ENCODE results near the gene NLRP10. TPM values are rescaled to one million over a fixed set of nuclear protein-coding genes. Genes with fewer than 3 reads are reported as not detected.
"Not testable (repeated sequence)": the region's sequence is repeated elsewhere in the genome, so short reads cannot be mapped to it uniquely, and the experiment has no call there.

The NLRP10 gene
- total and polyA plus RNA-seq, 2 donors (not counting 1 experiment from before 2014, with no cell fraction given), result 4.8 to 9.6 TPM

DNA sequence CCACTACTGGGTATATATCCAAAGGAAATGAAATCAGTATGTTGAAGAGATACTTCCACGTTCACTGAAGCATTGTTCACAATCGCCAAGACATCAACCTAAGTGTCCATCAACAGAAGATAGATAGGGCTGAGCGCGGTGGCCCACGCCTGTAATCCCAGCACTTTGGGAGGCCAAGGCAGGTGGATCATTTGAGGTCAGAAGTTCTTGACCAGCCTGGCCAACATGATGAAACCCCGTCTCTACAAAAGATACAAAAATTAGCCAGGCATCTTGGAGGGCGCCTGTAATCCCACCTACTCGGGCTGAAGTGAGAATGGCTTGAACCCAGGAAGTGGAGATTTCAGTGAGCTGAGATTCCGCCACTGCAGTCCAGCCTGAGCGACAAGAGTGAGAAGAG, 34.5 kb upstream of the NLRP10 start:
- H3K36me3 ChIP-seq (ENCODE audit: control insufficient read depth, insufficient read depth, low read length), result peaks cover 10% of the 10 kb centered on the region

DNA sequence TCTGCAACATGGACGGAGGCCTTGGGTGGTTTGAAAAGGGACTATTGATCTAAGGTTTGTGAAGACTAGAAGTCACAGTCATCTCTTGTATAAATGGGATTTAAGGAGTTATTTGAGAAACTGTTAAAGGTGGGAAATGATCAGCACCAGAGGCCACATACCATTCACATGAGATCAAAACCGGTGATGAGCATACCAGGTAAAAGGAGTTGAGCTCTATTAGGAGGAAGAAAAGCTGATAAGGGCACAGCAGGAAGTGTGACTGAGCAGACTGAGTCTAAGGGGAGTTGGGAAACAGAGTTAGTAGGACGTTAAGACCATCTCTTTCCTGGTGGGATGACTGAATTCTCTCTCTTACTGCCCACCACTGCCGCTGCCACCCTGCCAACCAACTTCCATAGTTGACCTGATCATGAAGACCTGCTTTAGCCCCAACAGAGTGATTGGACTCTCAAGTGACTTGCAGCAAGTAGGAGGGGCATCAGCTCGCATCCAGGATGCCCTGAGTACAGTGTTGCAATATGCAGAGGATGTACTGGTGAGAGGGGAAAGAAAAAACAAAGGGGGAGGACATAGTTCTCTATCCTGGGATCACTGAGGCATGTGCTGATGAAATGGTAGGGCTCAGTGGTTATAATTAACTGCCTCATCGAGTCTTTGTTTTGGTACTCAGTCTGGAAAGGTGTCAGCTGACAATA, 29.5 kb upstream of the NLRP10 start:
- TF ChIP-seq, protein P1, sequence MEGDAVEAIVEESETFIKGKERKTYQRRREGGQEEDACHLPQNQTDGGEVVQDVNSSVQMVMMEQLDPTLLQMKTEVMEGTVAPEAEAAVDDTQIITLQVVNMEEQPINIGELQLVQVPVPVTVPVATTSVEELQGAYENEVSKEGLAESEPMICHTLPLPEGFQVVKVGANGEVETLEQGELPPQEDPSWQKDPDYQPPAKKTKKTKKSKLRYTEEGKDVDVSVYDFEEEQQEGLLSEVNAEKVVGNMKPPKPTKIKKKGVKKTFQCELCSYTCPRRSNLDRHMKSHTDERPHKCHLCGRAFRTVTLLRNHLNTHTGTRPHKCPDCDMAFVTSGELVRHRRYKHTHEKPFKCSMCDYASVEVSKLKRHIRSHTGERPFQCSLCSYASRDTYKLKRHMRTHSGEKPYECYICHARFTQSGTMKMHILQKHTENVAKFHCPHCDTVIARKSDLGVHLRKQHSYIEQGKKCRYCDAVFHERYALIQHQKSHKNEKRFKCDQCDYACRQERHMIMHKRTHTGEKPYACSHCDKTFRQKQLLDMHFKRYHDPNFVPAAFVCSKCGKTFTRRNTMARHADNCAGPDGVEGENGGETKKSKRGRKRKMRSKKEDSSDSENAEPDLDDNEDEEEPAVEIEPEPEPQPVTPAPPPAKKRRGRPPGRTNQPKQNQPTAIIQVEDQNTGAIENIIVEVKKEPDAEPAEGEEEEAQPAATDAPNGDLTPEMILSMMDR (conservative IDR thresholded peaks at IDR 0.05 in 1 of 2, IDR thresholded peaks at IDR 0.05 in 1 of 2; ENCODE audit: low read depth in 1 of 2, low read length in 2 of 2), result no peak
- no peak for TF ChIP-seq EZH2 (IDR thresholded peaks at IDR 0.05; ENCODE audit: low read length, missing control alignments)
- no peak overlapping the region for H3K4me2 ChIP-seq (ENCODE audit: extremely low read depth, insufficient read depth, low read length)
- H3K36me3 ChIP-seq (ENCODE audit: control insufficient read depth, insufficient read depth, low read length), result peaks cover 27% of the 10 kb centered on the region
- H2AFZ ChIP-seq (ENCODE audit: low read length), result no peak overlapping the region
- H3K27me3 ChIP-seq (ENCODE audit: control insufficient read depth, insufficient read depth, low read length), result no peaks in the 10 kb centered on the region
- no peak overlapping the region for H3K4me3 ChIP-seq (replicated peaks in 1 of 4; ENCODE audit: control extremely low read depth in 1 of 4, insufficient read depth in 1 of 4, low read depth in 3 of 4, low read length in 4 of 4)
- no peak overlapping the region for H3K27ac ChIP-seq (ENCODE audit: insufficient read depth, low read length)
- no peak overlapping the region for H3K9ac ChIP-seq (ENCODE audit: insufficient read depth, low read length)
- H3K4me1 ChIP-seq (ENCODE audit: control insufficient read depth, extremely low read depth, insufficient read depth, low read length), result no peaks in the 10 kb centered on the region
- H4K20me1 ChIP-seq (ENCODE audit: control insufficient read depth, extremely low read depth, insufficient read depth, low read length), result no peaks in the 10 kb centered on the region
- peaks cover 24% of the 10 kb centered on the region for H3K79me2 ChIP-seq (ENCODE audit: control insufficient read depth, insufficient read depth, low read length)
- no peak for DNase-seq (ENCODE audit: low read depth in 2 of 2)
- H3K9me3 ChIP-seq (ENCODE audit: control insufficient read depth, insufficient read depth, low read depth, low read length), result no peaks in the 10 kb centered on the region

More for the DNA sequence above, 34.5 kb upstream of the NLRP10 start:
- Histone ChIP-seq H3K4me3 (replicated peaks in 1 of 4; ENCODE audit: control extremely low read depth in 1 of 4, insufficient read depth in 1 of 4, low read depth in 3 of 4, low read length in 4 of 4) (no peak overlapping the region), H2AFZ (ENCODE audit: low read length) (no peak overlapping the region), H3K9me3 (ENCODE audit: control insufficient read depth, insufficient read depth, low read depth, low read length) (no peaks in the 10 kb centered on the region), H3K79me2 (ENCODE audit: control insufficient read depth, insufficient read depth, low read length) (no peaks in the 10 kb centered on the region), H3K27me3 (ENCODE audit: control insufficient read depth, insufficient read depth, low read length) (no peaks in the 10 kb centered on the region), H3K9ac (ENCODE audit: insufficient read depth, low read length) (no peak overlapping the region), H3K27ac (ENCODE audit: insufficient read depth, low read length) (no peak overlapping the region), H3K4me2 (ENCODE audit: extremely low read depth, insufficient read depth, low read length) (no peak overlapping the region), H3K4me1 (ENCODE audit: control insufficient read depth, extremely low read depth, insufficient read depth, low read length) (no peaks in the 10 kb centered on the region), H4K20me1 (ENCODE audit: control insufficient read depth, extremely low read depth, insufficient read depth, low read length) (no peaks in the 10 kb centered on the region)
- no peak for DNase-seq (ENCODE audit: low read depth in 2 of 2)
- no peak for TF ChIP-seq EZH2 (IDR thresholded peaks at IDR 0.05; ENCODE audit: low read length, missing control alignments)
- TF ChIP-seq, protein P1 (conservative IDR thresholded peaks at IDR 0.05 in 1 of 2, IDR thresholded peaks at IDR 0.05 in 1 of 2; ENCODE audit: low read depth in 1 of 2, low read length in 2 of 2), result no peak

DNA sequence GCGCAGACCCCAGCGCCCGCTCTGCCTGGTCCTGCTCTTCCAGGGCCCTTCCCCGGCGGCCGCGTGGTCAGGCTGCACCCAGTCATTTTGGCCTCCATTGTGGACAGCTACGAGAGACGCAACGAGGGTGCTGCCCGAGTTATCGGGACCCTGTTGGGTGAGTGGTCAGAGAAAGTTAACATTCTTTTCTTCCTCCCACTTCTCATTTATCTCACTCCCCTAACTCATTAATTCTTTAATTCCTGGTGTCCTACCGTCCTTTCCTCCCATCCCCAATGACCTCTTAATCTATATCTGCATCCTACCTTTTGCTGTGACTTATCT, 22.3 kb upstream of the NLRP10 start:
- H3K9ac ChIP-seq (ENCODE audit: insufficient read depth, low read length), result peak overlapping the region; percentile 73
- peak overlapping the region; percentile 73 for H3K27ac ChIP-seq (ENCODE audit: insufficient read depth, low read length)
- DNase-seq (ENCODE audit: low read depth in 2 of 2); H4K20me1 ChIP-seq (ENCODE audit: control insufficient read depth, extremely low read depth, insufficient read depth, low read length); H3K9me3 ChIP-seq (ENCODE audit: control insufficient read depth, insufficient read depth, low read depth, low read length); H3K4me1 ChIP-seq (ENCODE audit: control insufficient read depth, extremely low read depth, insufficient read depth, low read length); H2AFZ ChIP-seq (ENCODE audit: low read length); H3K36me3 ChIP-seq (ENCODE audit: control insufficient read depth, insufficient read depth, low read length); H3K27me3 ChIP-seq (ENCODE audit: control insufficient read depth, insufficient read depth, low read length): not testable (repeated sequence)
- peak overlapping the region; percentile 71 to 100 (median 83) for H3K4me3 ChIP-seq (replicated peaks in 1 of 4; ENCODE audit: control extremely low read depth in 1 of 4, insufficient read depth in 1 of 4, low read depth in 3 of 4, low read length in 4 of 4)
- H3K79me2 ChIP-seq (ENCODE audit: control insufficient read depth, insufficient read depth, low read length), result peaks cover 47% of the 10 kb centered on the region
- H3K4me2 ChIP-seq (ENCODE audit: extremely low read depth, insufficient read depth, low read length), result peak overlapping the region; percentile 94

All from fibroblast of lung (primary cell).